ENCODE data around the gene SPN.

- TF ChIP-seq, protein P1, sequence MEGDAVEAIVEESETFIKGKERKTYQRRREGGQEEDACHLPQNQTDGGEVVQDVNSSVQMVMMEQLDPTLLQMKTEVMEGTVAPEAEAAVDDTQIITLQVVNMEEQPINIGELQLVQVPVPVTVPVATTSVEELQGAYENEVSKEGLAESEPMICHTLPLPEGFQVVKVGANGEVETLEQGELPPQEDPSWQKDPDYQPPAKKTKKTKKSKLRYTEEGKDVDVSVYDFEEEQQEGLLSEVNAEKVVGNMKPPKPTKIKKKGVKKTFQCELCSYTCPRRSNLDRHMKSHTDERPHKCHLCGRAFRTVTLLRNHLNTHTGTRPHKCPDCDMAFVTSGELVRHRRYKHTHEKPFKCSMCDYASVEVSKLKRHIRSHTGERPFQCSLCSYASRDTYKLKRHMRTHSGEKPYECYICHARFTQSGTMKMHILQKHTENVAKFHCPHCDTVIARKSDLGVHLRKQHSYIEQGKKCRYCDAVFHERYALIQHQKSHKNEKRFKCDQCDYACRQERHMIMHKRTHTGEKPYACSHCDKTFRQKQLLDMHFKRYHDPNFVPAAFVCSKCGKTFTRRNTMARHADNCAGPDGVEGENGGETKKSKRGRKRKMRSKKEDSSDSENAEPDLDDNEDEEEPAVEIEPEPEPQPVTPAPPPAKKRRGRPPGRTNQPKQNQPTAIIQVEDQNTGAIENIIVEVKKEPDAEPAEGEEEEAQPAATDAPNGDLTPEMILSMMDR (IDR thresholded peaks at IDR 0.05): no peak
- no peak for TF ChIP-seq POLR2A (IDR thresholded peaks at IDR 0.05)
These were observed 21.6 kb downstream of the SPN start for GRCh38 chr16:29684679-29685078.

Data from suprapubic skin (tissue), 3 donors.